Neutrophil (primary cell): ENCODE data around the gene RNF4.

ENCODE experiments used
- H3K27ac ChIP-seq: fragments of 200-600 bp; sonication (generic); 2 replicates; pipeline ENCODE4 v1.5.1; 2016; ENCODE audit warnings: mild to moderate bottlenecking, moderate library complexity
- H3K27me3 ChIP-seq: fragments of 200-600 bp; sonication (generic); 2 replicates; pipeline ENCODE4 v1.6.0; 2016; ENCODE audit warnings: mild to moderate bottlenecking
- H3K36me3 ChIP-seq: fragments of 200-600 bp; sonication (generic); 2 replicates; pipeline ENCODE4 v1.5.1; 2017
- H3K4me1 ChIP-seq, 2 experiments: fragments of 200-600 bp in 1 of 2; sonication (generic) in 1 of 2; 1 replicate in 1 of 2; 2 replicates in 1 of 2; pipeline versions ENCODE4 v1.5.1 to v1.6.1; 2013 to 2016; ENCODE audit warnings: low read depth in 1 of 2, low read length in 1 of 2, mild to moderate bottlenecking in 1 of 2, moderate library complexity in 1 of 2; ENCODE audit not compliant: control insufficient read depth in 1 of 2, insufficient read depth in 1 of 2
- H3K4me3 ChIP-seq, 2 experiments: fragments of 200-600 bp in 1 of 2; sonication (generic) in 1 of 2; 1 replicate in 1 of 2; 2 replicates in 1 of 2; pipeline ENCODE4 v1.5.1; 2013 to 2016; ENCODE audit warnings: low read depth in 1 of 2, low read length in 1 of 2, mild to moderate bottlenecking in 1 of 2, moderate library complexity in 1 of 2
- H3K9me3 ChIP-seq: fragments of 200-600 bp; sonication (generic); 2 replicates; pipeline ENCODE4 v1.5.1; 2016
- CTCF ChIP-seq: fragments of 200-600 bp; sonication (generic); IDR thresholded peaks from 2 replicates; pipeline ENCODE4 v1.5.1; 2016; ENCODE audit warnings: antibody characterized with exemption

Gene RNF4

GRCh38 chr4:2445571-2445970 lies 23.3 kb upstream of the RNF4 start:
- H3K27me3 ChIP-seq: no peaks in the 10 kb centered on the region
- H3K36me3 ChIP-seq: no peaks in the 10 kb centered on the region
- no peaks in the 10 kb centered on the region for H3K4me1 ChIP-seq
- no peak for TF ChIP-seq CTCF
- no peak overlapping the region for H3K27ac ChIP-seq
- no peak overlapping the region for H3K4me3 ChIP-seq
- no peaks in the 10 kb centered on the region for H3K9me3 ChIP-seq

GRCh38 chr4:2446656-2447564 lies 22.0 kb upstream of the RNF4 start:
- H3K9me3 ChIP-seq: no peaks in the 10 kb centered on the region
- H3K4me3 ChIP-seq: no peak overlapping the region
- no peaks in the 10 kb centered on the region for H3K4me1 ChIP-seq
- TF ChIP-seq CTCF: no peak
- H3K27me3 ChIP-seq: no peaks in the 10 kb centered on the region
- no peaks in the 10 kb centered on the region for H3K36me3 ChIP-seq
- H3K27ac ChIP-seq: no peak overlapping the region

GRCh38 chr4:2448589-2448988 lies 20.3 kb upstream of the RNF4 start:
- TF ChIP-seq CTCF: no peak
- Histone ChIP-seq H3K4me1 (no peaks in the 10 kb centered on the region), H3K9me3 (no peaks in the 10 kb centered on the region), H3K36me3 (no peaks in the 10 kb centered on the region), H3K27me3 (no peaks in the 10 kb centered on the region), H3K27ac (no peak overlapping the region), H3K4me3 (no peak overlapping the region)

- no peaks in the 10 kb centered on the region for H3K9me3 ChIP-seq
- no peak for TF ChIP-seq CTCF
- H3K4me3 ChIP-seq: no peak overlapping the region
- H3K27me3 ChIP-seq: no peaks in the 10 kb centered on the region
- H3K4me1 ChIP-seq: no peaks in the 10 kb centered on the region
- H3K36me3 ChIP-seq: no peaks in the 10 kb centered on the region
- no peak overlapping the region for H3K27ac ChIP-seq
These were observed 19.9 kb upstream of the RNF4 start for GRCh38 chr4:2449051-2449450.

GRCh38 chr4:2449511-2450392 lies 19.2 kb upstream of the RNF4 start:
- Histone ChIP-seq H3K27me3 (no peaks in the 10 kb centered on the region), H3K4me3 (no peak overlapping the region), H3K9me3 (no peaks in the 10 kb centered on the region), H3K27ac (no peak overlapping the region), H3K4me1 (no peaks in the 10 kb centered on the region), H3K36me3 (no peaks in the 10 kb centered on the region)
- no peak for TF ChIP-seq CTCF
